Immature natural killer cell (primary cell): ENCODE data around the gene STX12. TPM values are rescaled to one million over a fixed set of nuclear protein-coding genes. Genes with fewer than 3 reads are reported as not detected.
A peak's percentile ranks its signal among the peaks of the same experiment; 100 is the strongest.
"Not testable (repeated sequence)": the region's sequence is repeated elsewhere in the genome, so short reads cannot be mapped to it uniquely, and the experiment has no call there.

Experiments
- DNase-seq, 3 donors: peaks; one replicate each; pipeline ENCODE4 v3.0.0; 2022; ENCODE audit warnings: mixed read lengths in 1 of 3
- H3K27ac Mint-ChIP-seq, 6 donors: one replicate each; pipeline ENCODE4 v1.8.0; 2020; ENCODE audit warnings: mixed read lengths in 6 of 6, mild to moderate bottlenecking in 5 of 6, inconsistent platforms in 4 of 6, moderate library complexity in 3 of 6
- H3K27me3 Mint-ChIP-seq, 3 donors: one replicate each; pipeline ENCODE4 v1.8.0; 2020 to 2021; ENCODE audit warnings: low read depth in 3 of 3, mild to moderate bottlenecking in 3 of 3, mixed read lengths in 3 of 3, moderate library complexity in 3 of 3, inconsistent platforms in 1 of 3
- H3K36me3 Mint-ChIP-seq, 3 donors: one replicate each; pipeline ENCODE4 v1.8.0; 2020; ENCODE audit warnings: mixed read lengths in 3 of 3, inconsistent platforms in 2 of 3, mild to moderate bottlenecking in 2 of 3
- H3K4me1 Mint-ChIP-seq, 2 donors: one replicate each; pipeline ENCODE4 v1.8.0; 2020; ENCODE audit warnings: inconsistent platforms in 2 of 2, mild to moderate bottlenecking in 2 of 2, mixed read lengths in 2 of 2, moderate library complexity in 1 of 2
- H3K4me3 Mint-ChIP-seq, 5 donors: one replicate each; pipeline ENCODE4 v1.8.0; 2020; ENCODE audit warnings: mild to moderate bottlenecking in 5 of 5, mixed read lengths in 5 of 5, inconsistent platforms in 3 of 5, moderate library complexity in 3 of 5
- H3K9me3 Mint-ChIP-seq, 6 donors: one replicate each; pipeline ENCODE4 v1.8.0; 2020; ENCODE audit warnings: mild to moderate bottlenecking in 6 of 6, mixed read lengths in 6 of 6, inconsistent platforms in 4 of 6, moderate library complexity in 3 of 6
- polyA plus RNA-seq, 3 donors: library from polyadenylated mRNA; unstranded; fragments of 300-500 nt; fragmentation: Illumina TruSeq; gene quantifications; one replicate each; pipeline ENCODE4 v1.2.3, GENCODE V29; 2021

STX12 gene
- polyA plus RNA-seq, 3 donors from 2014 or later = 7.9 to 12.9 (median 12.4) TPM

GRCh38 chr1:27759236-27759635 is 13.8 kb upstream of the STX12 start:
- DNase-seq = no peak
- no peaks in the 10 kb centered on the region for H3K4me1 Mint-ChIP-seq
- H3K9me3 Mint-ChIP-seq = no peaks in the 10 kb centered on the region
- peaks cover 25 to 33% (median 26%) of the 10 kb centered on the region in 3 donors for H3K36me3 Mint-ChIP-seq
- H3K27ac Mint-ChIP-seq = no peak overlapping the region
- H3K27me3 Mint-ChIP-seq = no peaks in the 10 kb centered on the region
- H3K4me3 Mint-ChIP-seq = no peak overlapping the region

- H3K36me3 Mint-ChIP-seq = peaks cover 21 to 26% (median 25%) of the 10 kb centered on the region in 3 donors
- H3K9me3 Mint-ChIP-seq = no peaks in the 10 kb centered on the region
- DNase-seq = no peak
- no peaks in the 10 kb centered on the region for H3K27me3 Mint-ChIP-seq
- no peak overlapping the region for H3K4me3 Mint-ChIP-seq
- no peaks in the 10 kb centered on the region for H3K4me1 Mint-ChIP-seq
- no peak overlapping the region for H3K27ac Mint-ChIP-seq
Observed at GRCh38 chr1:27760426-27760825, 12.6 kb upstream of the STX12 start.

DNA sequence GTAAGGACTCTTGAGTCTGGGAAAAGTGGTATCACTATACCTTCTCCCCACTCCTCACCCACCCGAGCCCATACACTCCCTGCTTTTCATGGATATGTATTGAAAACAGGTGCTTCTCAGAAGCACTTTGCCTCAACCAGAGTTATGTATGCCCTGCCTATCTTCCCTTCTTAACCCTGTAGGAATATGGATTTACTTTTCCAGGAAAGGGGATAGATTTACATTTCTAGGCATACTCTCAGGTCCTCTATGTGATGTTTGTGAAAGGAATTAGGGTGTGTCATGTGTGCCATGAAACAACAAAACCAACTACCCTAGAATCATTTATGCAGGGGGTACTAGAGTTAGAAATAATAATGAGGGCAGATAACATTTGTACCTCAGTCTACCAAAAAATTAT is 11.0 kb upstream of the STX12 start:
- Mint-ChIP-seq H3K9me3 (no peaks in the 10 kb centered on the region), H3K27me3 (no peaks in the 10 kb centered on the region), H3K4me3 (no peak overlapping the region), H3K4me1 (no peaks in the 10 kb centered on the region), H3K27ac (no peak overlapping the region), H3K36me3 (peaks cover 16 to 21% (median 21%) of the 10 kb centered on the region in 3 donors)
- no peak for DNase-seq

DNA sequence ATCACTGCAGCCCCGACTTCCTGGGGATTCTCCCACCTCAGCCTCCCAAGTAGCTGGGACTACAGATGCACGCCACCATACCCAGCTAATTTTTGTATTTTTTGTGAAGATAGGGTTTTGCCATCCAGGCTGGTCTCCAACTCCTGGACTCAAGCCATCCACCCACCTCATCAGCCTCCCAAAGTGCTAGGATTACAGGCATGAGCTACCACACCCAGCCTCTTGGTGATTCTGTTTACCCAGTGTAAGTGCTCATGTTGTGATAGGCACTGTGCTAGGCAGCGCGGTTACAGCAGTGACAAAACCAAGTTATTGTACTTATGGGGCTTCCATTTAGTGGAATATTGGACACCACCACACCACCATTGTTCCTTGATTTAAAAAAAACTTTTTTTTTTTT is 9.7 kb upstream of the STX12 start:
- no peak for DNase-seq
- Mint-ChIP-seq H3K27ac (no peak overlapping the region), H3K9me3 (no peaks in the 10 kb centered on the region), H3K4me1 (no peaks in the 10 kb centered on the region), H3K4me3 (no peak overlapping the region), H3K27me3 (no peaks in the 10 kb centered on the region), H3K36me3 (peaks cover 11 to 21% (median 17%) of the 10 kb centered on the region in 3 donors)

DNA sequence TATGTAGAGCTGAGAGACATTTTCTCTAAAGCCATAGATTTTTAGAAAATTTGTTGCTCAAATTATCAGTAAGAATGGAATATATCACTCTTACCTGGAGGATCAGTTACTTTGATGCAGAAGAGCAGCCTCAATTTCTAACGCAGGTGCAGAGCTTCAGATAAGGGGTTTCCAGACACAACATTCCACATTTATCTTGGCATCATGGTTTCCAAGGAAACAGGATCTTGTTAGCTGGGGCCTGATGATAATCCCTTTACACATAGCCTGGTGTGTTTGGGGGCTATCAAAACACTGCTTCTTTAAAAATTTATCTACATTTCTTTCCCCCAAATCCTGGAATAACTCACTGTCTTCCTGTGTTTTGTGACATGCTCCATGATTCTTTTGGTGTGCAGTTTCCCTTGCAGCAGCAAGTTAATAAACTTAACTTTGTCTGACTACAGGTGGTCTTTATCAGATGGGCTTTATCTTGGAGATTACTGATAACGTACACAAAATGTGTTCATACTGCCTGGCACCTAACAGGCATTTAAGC is 2.7 kb upstream of the STX12 start:
- DNase-seq = no peak
- no peaks in the 10 kb centered on the region for H3K9me3 Mint-ChIP-seq
- peaks cover 17 to 25% of the 10 kb centered on the region in 2 donors for H3K4me1 Mint-ChIP-seq
- H3K36me3 Mint-ChIP-seq = no peaks in the 10 kb centered on the region
- peaks cover 2 to 10% (median 3%) of the 10 kb centered on the region in 3 donors for H3K27me3 Mint-ChIP-seq
- no peak overlapping the region for H3K27ac Mint-ChIP-seq
- no peak overlapping the region for H3K4me3 Mint-ChIP-seq

DNA sequence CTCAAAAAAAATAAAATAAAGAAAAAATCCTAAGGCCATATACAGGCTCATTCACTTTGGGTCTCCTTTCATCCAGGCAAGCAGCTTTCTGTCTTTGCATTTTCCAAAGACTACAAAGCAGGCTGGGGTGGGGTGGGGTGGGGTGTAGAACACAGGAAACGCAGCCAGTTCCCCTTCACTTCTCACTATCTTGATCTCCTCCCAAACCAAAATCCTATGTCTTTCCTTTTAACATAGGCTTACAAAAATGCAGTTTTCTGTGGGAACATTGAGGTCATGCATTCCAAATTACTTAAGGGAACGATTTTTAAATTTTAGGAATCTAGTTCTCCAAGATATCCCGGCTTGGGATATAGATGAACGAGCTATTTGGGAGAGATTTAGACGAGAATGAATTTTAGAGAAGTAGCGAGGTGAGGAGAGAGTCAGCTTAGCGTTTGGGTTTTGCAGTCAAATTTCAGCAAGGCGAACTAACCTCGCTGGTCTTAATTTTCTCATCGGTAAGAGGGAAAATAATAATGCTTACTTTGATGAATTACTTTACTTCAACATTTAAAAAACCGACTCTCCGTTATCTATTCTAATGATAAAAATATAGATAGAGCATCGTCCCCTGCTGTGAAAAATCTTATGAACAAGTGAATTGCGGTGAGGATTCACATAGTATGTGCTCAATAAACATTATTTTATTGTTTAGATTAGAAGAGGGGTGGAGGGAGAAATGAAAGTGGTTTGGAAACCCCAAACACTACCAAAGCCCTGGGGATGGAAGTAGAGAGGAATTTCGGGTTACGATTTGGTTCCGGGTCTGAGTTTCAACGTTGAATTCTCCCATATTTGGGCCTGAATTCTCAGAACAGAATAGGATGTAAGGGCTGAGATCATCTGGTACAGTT is 735 bp upstream of the STX12 start:
- Mint-ChIP-seq H3K36me3 (peaks cover 0 to 6% (median 3%) of the 10 kb centered on the region in 3 donors), H3K4me3 (peak overlapping the region; percentile 88 to 98 (median 92)), H3K27ac (peak overlapping the region; percentile 92 to 99 (median 96)), H3K9me3 (no peaks in the 10 kb centered on the region), H3K27me3 (peaks cover 2 to 10% (median 3%) of the 10 kb centered on the region in 3 donors), H3K4me1 (peaks cover 19 to 33% of the 10 kb centered on the region in 2 donors)
- DNase-seq = no peak

- peak overlapping the region; percentile 88 to 98 (median 96) for H3K4me3 Mint-ChIP-seq
- DNase-seq = no peak
- H3K4me1 Mint-ChIP-seq = peaks cover 19 to 36% of the 10 kb centered on the region in 2 donors
Observed at GRCh38 chr1:27773826-27774445, 917 bp downstream of the STX12 start.

GRCh38 chr1:27774654-27775053 is 1.6 kb downstream of the STX12 start:
- no peak for DNase-seq
- Mint-ChIP-seq H3K27ac (peak overlapping the region in 2 of 6 donors; percentile 68 to 69), H3K27me3 (peaks cover 2 to 10% (median 3%) of the 10 kb centered on the region in 3 donors), H3K36me3 (peaks cover 0 to 6% (median 3%) of the 10 kb centered on the region in 3 donors), H3K4me1 (peaks cover 19 to 40% of the 10 kb centered on the region in 2 donors), H3K4me3 (peak overlapping the region in 1 of 5 donors; percentile 25), H3K9me3 (no peaks in the 10 kb centered on the region)

More at GRCh38 chr1:27773826-27774445, 917 bp downstream of the STX12 start:
- H3K27ac Mint-ChIP-seq = peak overlapping the region; percentile 94 to 99 (median 96)
- H3K36me3 Mint-ChIP-seq = peaks cover 0 to 6% (median 3%) of the 10 kb centered on the region in 3 donors
- no peaks in the 10 kb centered on the region for H3K9me3 Mint-ChIP-seq
- peaks cover 2 to 10% (median 3%) of the 10 kb centered on the region in 3 donors for H3K27me3 Mint-ChIP-seq

GRCh38 chr1:27775336-27775735 is 2.3 kb downstream of the STX12 start:
- H3K9me3 Mint-ChIP-seq, H3K27me3 Mint-ChIP-seq, H3K36me3 Mint-ChIP-seq, DNase-seq, H3K4me3 Mint-ChIP-seq: not testable (repeated sequence)
- H3K4me1 Mint-ChIP-seq = peaks cover 19 to 40% of the 10 kb centered on the region in 2 donors
- H3K27ac Mint-ChIP-seq = peak overlapping the region in 4 of 6 donors; percentile 5 to 80 (median 15)

- H3K4me3 Mint-ChIP-seq, H3K9me3 Mint-ChIP-seq, H3K27me3 Mint-ChIP-seq, H3K36me3 Mint-ChIP-seq, DNase-seq: not testable (repeated sequence)
- Mint-ChIP-seq H3K27ac (peak overlapping the region in 1 of 6 donors; percentile 38), H3K4me1 (peaks cover 19 to 41% of the 10 kb centered on the region in 2 donors)
Observed at GRCh38 chr1:27776276-27776675, 3.3 kb downstream of the STX12 start.

DNA sequence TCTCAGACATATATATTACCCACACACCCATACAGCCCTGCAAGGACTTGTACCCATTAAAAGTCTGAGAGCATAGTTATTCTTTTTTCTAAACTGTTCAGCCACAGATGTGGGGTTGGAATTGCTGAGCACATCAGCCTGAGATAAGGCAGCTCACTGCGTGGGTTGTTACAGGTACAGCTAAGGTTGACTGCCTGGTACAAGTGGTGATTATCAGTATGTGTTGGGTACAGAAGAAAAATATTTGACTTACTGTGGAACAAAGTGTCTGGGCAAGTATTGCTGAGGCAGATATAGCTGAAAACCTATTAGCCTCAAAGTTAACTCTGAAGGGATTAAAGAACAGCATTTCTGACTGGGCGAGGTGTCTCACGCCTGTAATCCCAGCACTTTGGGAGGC is 5.0 kb downstream of the STX12 start:
- no peaks in the 10 kb centered on the region for H3K9me3 Mint-ChIP-seq
- H3K4me1 Mint-ChIP-seq = peaks cover 13 to 35% of the 10 kb centered on the region in 2 donors
- no peak overlapping the region for H3K4me3 Mint-ChIP-seq
- peaks cover 0 to 6% (median 3%) of the 10 kb centered on the region in 3 donors for H3K36me3 Mint-ChIP-seq
- DNase-seq = no peak
- H3K27ac Mint-ChIP-seq = peak overlapping the region in 1 of 6 donors; percentile 48
- H3K27me3 Mint-ChIP-seq = peaks cover 0 to 4% (median 2%) of the 10 kb centered on the region in 3 donors

DNA sequence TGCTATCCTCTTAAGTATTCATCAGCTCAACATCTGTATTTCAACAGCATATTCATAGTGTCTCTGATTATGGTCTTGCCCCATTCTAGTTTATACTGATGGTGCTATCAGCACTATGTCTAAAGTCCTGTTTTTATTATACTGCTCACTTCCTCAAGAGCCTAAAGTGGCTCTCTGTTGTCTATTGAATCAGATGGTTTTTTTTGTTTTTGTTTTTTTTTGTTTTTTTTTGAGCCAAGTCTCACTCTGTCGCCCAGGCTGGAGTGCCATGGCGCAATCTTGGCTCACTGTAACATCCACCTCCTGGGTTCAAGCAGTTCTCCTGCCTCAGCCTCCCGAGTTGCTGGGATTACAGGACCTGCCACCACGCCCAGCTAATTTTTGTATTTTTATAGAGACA is 6.1 kb downstream of the STX12 start:
- Mint-ChIP-seq H3K27me3 (no peaks in the 10 kb centered on the region), H3K4me1 (peaks cover 8 to 27% of the 10 kb centered on the region in 2 donors), H3K9me3 (no peaks in the 10 kb centered on the region), H3K4me3 (no peak overlapping the region), H3K36me3 (peaks cover 0 to 6% (median 3%) of the 10 kb centered on the region in 3 donors), H3K27ac (peak overlapping the region in 3 of 6 donors; percentile 3 to 61 (median 20))
- no peak for DNase-seq

DNA sequence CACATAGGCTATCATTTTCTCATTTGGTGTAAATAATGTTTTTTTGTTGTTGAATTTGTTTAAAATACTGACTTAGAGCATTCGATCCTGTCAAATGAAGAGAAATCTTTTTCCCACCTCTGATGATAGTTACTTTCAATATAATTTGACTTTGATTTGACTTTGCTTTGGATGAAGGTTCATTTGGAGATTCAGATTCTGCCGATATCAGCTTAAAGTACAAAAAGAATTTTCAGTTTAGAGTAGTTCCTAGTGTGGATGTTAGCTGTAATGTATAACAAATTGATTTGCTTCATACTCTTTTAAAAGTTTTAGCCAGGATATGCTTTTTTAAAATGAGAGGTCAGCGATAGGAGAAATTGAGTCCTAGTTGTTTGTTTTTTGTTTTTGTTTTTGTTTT is 9.9 kb downstream of the STX12 start:
- no peak overlapping the region for H3K4me3 Mint-ChIP-seq
- no peaks in the 10 kb centered on the region for H3K36me3 Mint-ChIP-seq
- DNase-seq = no peak
- H3K27me3 Mint-ChIP-seq = no peaks in the 10 kb centered on the region
- H3K4me1 Mint-ChIP-seq = peaks cover 14 to 38% of the 10 kb centered on the region in 2 donors
- H3K27ac Mint-ChIP-seq = peak overlapping the region in 2 of 6 donors; percentile 12 to 74
- no peaks in the 10 kb centered on the region for H3K9me3 Mint-ChIP-seq

GRCh38 chr1:27784700-27785099 is 11.7 kb downstream of the STX12 start:
- no peak for DNase-seq
- H3K9me3 Mint-ChIP-seq = no peaks in the 10 kb centered on the region
- H3K36me3 Mint-ChIP-seq = peaks cover 0 to 3% (median 3%) of the 10 kb centered on the region in 3 donors
- no peaks in the 10 kb centered on the region for H3K27me3 Mint-ChIP-seq
- H3K27ac Mint-ChIP-seq = no peak overlapping the region
- H3K4me3 Mint-ChIP-seq = no peak overlapping the region
- peaks cover 16 to 45% of the 10 kb centered on the region in 2 donors for H3K4me1 Mint-ChIP-seq
